HG03571 (cell line): ENCODE results near the gene ZNF581.

Experiments
- ATAC-seq: cut with Tn5 transposase; IDR thresholded peaks from one replicate; pipeline ENCODE4 v1.9.1; 2021; ENCODE audit not compliant: unreplicated experiment

ZNF581 gene

GRCh38 chr19:55611300-55611982, 32.0 kb upstream of the ZNF581 start:
- ATAC-seq, result no peak

GRCh38 chr19:55611983-55612645, 31.3 kb upstream of the ZNF581 start:
- ATAC-seq, result no peak

GRCh38 chr19:55613396-55613795, 30.1 kb upstream of the ZNF581 start:
- no peak for ATAC-seq

GRCh38 chr19:55613930-55614710, 29.3 kb upstream of the ZNF581 start:
- no peak for ATAC-seq

GRCh38 chr19:55614711-55615542, 28.5 kb upstream of the ZNF581 start:
- no peak for ATAC-seq

GRCh38 chr19:55615543-55616394, 27.7 kb upstream of the ZNF581 start:
- no peak for ATAC-seq

- no peak for ATAC-seq
These were observed 27.0 kb upstream of the ZNF581 start for GRCh38 chr19:55616395-55616875.

GRCh38 chr19:55617426-55617825, 26.0 kb upstream of the ZNF581 start:
- ATAC-seq, result no peak

- no peak for ATAC-seq
These were observed 25.0 kb upstream of the ZNF581 start for GRCh38 chr19:55618426-55618825.

- no peak for ATAC-seq
These were observed 24.2 kb upstream of the ZNF581 start for GRCh38 chr19:55619286-55619685.

GRCh38 chr19:55620410-55621204, 22.8 kb upstream of the ZNF581 start:
- ATAC-seq, result no peak

- no peak for ATAC-seq
These were observed 22.2 kb upstream of the ZNF581 start for GRCh38 chr19:55621205-55621672.

- ATAC-seq, result no peak
These were observed 21.7 kb upstream of the ZNF581 start for GRCh38 chr19:55621673-55622231.

- no peak for ATAC-seq
These were observed 21.0 kb upstream of the ZNF581 start for GRCh38 chr19:55622242-55622969.

GRCh38 chr19:55623130-55623529, 20.3 kb upstream of the ZNF581 start:
- no peak for ATAC-seq

- no peak for ATAC-seq
These were observed 19.9 kb upstream of the ZNF581 start for GRCh38 chr19:55623561-55623960.

GRCh38 chr19:55624109-55625003, 19.1 kb upstream of the ZNF581 start, which contains the start of gene ZNF784:
TSS of gene ZNF784 (minus strand) at chr19:55624566. CDS start at chr19:55624561, 5 bp downstream.
- ATAC-seq, result no peak
